ENCODE results near the gene NID1. TPM values are rescaled to one million over a fixed set of nuclear protein-coding genes. Genes with fewer than 3 reads are reported as not detected.

The NID1 gene
- total RNA-seq, 1 experiment from 2014 or later = 0.32 TPM

DNA sequence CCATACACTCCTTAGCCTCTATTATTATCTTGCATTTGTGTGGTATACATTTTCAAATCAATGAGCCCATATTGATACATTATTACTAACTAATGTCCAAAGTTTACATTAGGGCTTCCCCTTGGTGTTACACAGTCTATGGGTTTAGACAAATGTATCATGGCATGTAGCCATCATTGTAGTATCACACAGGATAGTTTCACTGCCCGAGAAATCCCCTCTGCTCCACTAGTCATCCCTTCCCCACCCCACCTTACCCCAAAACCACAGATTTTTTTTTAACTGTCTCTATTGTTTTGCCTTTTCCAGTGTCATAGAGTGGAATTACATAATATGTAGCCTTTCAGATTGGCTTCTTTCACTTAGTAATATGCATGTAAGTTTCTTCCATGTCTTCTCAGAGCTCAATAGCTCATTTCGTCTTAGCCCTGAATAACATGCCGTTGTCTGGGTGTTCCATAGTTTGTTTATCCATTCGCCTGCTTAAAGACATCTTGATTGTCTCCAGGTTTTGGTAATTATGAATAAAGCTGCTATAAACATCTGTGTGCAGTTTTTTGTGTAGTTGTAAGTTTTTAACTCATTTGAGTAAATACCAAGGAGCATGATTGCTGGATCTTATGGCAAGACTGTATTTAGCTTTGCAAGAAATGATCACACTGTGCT, 111.8 kb downstream of the NID1 start:
- no peaks in the 10 kb centered on the region for H3K36me3 ChIP-seq (ENCODE audit: control insufficient read depth in 1 of 2, insufficient read depth in 2 of 2, low read length in 2 of 2)
- CTCF ChIA-PET = no interaction called here
- no peak overlapping the region for H2AFZ ChIP-seq (ENCODE audit: low read depth, low read length, poor library complexity, severe bottlenecking)
- ATAC-seq (no peak), DNase-seq (ENCODE audit: low read depth, low spot score) (no peak)
- H3K27me3 ChIP-seq (ENCODE audit: insufficient read depth, low read length) = no peaks in the 10 kb centered on the region
- no peak overlapping the region for H3K27ac ChIP-seq (ENCODE audit: low read depth, low read length)
- RAD21 ChIA-PET (ENCODE audit: low non-redundant PET in 1 of 2, low total read pairs in 2 of 2, uncharacterized antibody in 2 of 2, unreplicated experiment in 2 of 2) = no interaction called here
- TF ChIP-seq CBX3 (IDR thresholded peaks at IDR 0.05; ENCODE audit: low read depth) = no peak
- TF ChIP-seq ZNF274 (IDR thresholded peaks at IDR 0.05; ENCODE audit: low read depth, low read length) = no peak
- TF ChIP-seq, protein P1, sequence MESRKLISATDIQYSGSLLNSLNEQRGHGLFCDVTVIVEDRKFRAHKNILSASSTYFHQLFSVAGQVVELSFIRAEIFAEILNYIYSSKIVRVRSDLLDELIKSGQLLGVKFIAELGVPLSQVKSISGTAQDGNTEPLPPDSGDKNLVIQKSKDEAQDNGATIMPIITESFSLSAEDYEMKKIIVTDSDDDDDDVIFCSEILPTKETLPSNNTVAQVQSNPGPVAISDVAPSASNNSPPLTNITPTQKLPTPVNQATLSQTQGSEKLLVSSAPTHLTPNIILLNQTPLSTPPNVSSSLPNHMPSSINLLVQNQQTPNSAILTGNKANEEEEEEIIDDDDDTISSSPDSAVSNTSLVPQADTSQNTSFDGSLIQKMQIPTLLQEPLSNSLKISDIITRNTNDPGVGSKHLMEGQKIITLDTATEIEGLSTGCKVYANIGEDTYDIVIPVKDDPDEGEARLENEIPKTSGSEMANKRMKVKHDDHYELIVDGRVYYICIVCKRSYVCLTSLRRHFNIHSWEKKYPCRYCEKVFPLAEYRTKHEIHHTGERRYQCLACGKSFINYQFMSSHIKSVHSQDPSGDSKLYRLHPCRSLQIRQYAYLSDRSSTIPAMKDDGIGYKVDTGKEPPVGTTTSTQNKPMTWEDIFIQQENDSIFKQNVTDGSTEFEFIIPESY (IDR thresholded peaks at IDR 0.05; ENCODE audit: extremely low read depth, insufficient replicate concordance, low read length) = no peak
- TF ChIP-seq, protein P2, sequence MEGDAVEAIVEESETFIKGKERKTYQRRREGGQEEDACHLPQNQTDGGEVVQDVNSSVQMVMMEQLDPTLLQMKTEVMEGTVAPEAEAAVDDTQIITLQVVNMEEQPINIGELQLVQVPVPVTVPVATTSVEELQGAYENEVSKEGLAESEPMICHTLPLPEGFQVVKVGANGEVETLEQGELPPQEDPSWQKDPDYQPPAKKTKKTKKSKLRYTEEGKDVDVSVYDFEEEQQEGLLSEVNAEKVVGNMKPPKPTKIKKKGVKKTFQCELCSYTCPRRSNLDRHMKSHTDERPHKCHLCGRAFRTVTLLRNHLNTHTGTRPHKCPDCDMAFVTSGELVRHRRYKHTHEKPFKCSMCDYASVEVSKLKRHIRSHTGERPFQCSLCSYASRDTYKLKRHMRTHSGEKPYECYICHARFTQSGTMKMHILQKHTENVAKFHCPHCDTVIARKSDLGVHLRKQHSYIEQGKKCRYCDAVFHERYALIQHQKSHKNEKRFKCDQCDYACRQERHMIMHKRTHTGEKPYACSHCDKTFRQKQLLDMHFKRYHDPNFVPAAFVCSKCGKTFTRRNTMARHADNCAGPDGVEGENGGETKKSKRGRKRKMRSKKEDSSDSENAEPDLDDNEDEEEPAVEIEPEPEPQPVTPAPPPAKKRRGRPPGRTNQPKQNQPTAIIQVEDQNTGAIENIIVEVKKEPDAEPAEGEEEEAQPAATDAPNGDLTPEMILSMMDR (IDR thresholded peaks at IDR 0.05 in 2 of 3, conservative IDR thresholded peaks at IDR 0.05 in 1 of 3; ENCODE audit: borderline replicate concordance in 1 of 3, insufficient read depth in 1 of 3, low read depth in 2 of 3, low read length in 2 of 3) = no peak
- no peak for TF ChIP-seq POLR2A (IDR thresholded peaks at IDR 0.05; ENCODE audit: borderline replicate concordance, extremely low read depth, insufficient read depth, insufficient read length)
- TF ChIP-seq YY1 (IDR thresholded peaks at IDR 0.05; ENCODE audit: extremely low read depth, insufficient replicate concordance, low read depth, low read length) = no peak
- no peak for TF ChIP-seq SIN3A (IDR thresholded peaks at IDR 0.05; ENCODE audit: low read depth)
- TF ChIP-seq, protein P3, sequence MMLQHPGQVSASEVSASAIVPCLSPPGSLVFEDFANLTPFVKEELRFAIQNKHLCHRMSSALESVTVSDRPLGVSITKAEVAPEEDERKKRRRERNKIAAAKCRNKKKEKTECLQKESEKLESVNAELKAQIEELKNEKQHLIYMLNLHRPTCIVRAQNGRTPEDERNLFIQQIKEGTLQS (IDR thresholded peaks at IDR 0.05) = no peak
- no peak for TF ChIP-seq EZH2 (IDR thresholded peaks at IDR 0.05)
- TF ChIP-seq RAD21 (IDR thresholded peaks at IDR 0.05; ENCODE audit: low read depth) = no peak
- TF ChIP-seq, protein P4, sequence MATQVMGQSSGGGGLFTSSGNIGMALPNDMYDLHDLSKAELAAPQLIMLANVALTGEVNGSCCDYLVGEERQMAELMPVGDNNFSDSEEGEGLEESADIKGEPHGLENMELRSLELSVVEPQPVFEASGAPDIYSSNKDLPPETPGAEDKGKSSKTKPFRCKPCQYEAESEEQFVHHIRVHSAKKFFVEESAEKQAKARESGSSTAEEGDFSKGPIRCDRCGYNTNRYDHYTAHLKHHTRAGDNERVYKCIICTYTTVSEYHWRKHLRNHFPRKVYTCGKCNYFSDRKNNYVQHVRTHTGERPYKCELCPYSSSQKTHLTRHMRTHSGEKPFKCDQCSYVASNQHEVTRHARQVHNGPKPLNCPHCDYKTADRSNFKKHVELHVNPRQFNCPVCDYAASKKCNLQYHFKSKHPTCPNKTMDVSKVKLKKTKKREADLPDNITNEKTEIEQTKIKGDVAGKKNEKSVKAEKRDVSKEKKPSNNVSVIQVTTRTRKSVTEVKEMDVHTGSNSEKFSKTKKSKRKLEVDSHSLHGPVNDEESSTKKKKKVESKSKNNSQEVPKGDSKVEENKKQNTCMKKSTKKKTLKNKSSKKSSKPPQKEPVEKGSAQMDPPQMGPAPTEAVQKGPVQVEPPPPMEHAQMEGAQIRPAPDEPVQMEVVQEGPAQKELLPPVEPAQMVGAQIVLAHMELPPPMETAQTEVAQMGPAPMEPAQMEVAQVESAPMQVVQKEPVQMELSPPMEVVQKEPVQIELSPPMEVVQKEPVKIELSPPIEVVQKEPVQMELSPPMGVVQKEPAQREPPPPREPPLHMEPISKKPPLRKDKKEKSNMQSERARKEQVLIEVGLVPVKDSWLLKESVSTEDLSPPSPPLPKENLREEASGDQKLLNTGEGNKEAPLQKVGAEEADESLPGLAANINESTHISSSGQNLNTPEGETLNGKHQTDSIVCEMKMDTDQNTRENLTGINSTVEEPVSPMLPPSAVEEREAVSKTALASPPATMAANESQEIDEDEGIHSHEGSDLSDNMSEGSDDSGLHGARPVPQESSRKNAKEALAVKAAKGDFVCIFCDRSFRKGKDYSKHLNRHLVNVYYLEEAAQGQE (IDR thresholded peaks at IDR 0.05; ENCODE audit: low read depth) = no peak
- no peak for TF ChIP-seq ELF1 (IDR thresholded peaks at IDR 0.05; ENCODE audit: borderline replicate concordance, low read depth)
- TF ChIP-seq FOSL1 (IDR thresholded peaks at IDR 0.05; ENCODE audit: low read depth) = no peak
- TF ChIP-seq EZH2phosphoT487 (IDR thresholded peaks at IDR 0.05; ENCODE audit: borderline replicate concordance) = no peak
- TF ChIP-seq JUND (IDR thresholded peaks at IDR 0.05) = no peak
- no peak for TF ChIP-seq ZFX (IDR thresholded peaks at IDR 0.05)
- no peak for TF ChIP-seq SRF (IDR thresholded peaks at IDR 0.05; ENCODE audit: low read depth)
- POLR2A ChIA-PET = no interaction called here
- H3K9ac ChIP-seq (ENCODE audit: low read length) = no peak overlapping the region
- H3K4me3 ChIP-seq (replicated peaks in 1 of 2; ENCODE audit: low read depth in 1 of 2, low read length in 2 of 2) = no peak overlapping the region
- H3K79me2 ChIP-seq (ENCODE audit: insufficient read depth, low read length) = no peaks in the 10 kb centered on the region
- no peaks in the 10 kb centered on the region for H3K9me2 ChIP-seq (ENCODE audit: insufficient read depth)
- H3K9me3 ChIP-seq (ENCODE audit: control insufficient read depth in 1 of 2, insufficient read depth in 1 of 2, low read depth in 1 of 2, low read length in 2 of 2) = no peaks in the 10 kb centered on the region
- peaks cover 0 to 7% of the 10 kb centered on the region in 2 experiments; a peak in 2 of 4 replicates for H3K4me1 ChIP-seq (ENCODE audit: control insufficient read depth in 1 of 2, insufficient read depth in 2 of 2, low read length in 2 of 2)
- H3K4me2 ChIP-seq (ENCODE audit: low read length) = no peak overlapping the region
- no TSS peak for BruUV-seq (replicated peaks)
- intact Hi-C loops (cut with micrococcal nuclease) = no loop called here
- H4K20me1 ChIP-seq (ENCODE audit: insufficient read depth) = no peaks in the 10 kb centered on the region

Measured in HCT116 (cell line).